Measurements from ENCODE around the gene ALKBH1.

GRCh38 chr14:77708749-77709148, 926 bp upstream of the ALKBH1 start:
- no peak for TF ChIP-seq CTCF (IDR thresholded peaks at IDR 0.05)
- no peak for TF ChIP-seq EP300 (IDR thresholded peaks at IDR 0.05)
